HG03460 (cell line): ENCODE results near the gene CELSR3.

Source experiments
- ATAC-seq: cut with Tn5 transposase; IDR thresholded peaks from one replicate; pipeline ENCODE4 v1.9.1; 2021; ENCODE audit not compliant: unreplicated experiment

CELSR3 gene

GRCh38 chr3:48688032-48688736, 25.5 kb upstream of the CELSR3 start:
- ATAC-seq, result no peak

- no peak for ATAC-seq
These were observed 24.6 kb upstream of the CELSR3 start for GRCh38 chr3:48687220-48687678.

GRCh38 chr3:48686538-48687219, 24.0 kb upstream of the CELSR3 start:
- ATAC-seq, result no peak

- peak; percentile 67 for ATAC-seq
These were observed 23.2 kb upstream of the CELSR3 start, which contains the start of gene NCKIPSD for GRCh38 chr3:48685603-48686511. Gene NCKIPSD, minus strand, starts transcription at chr3:48685915. Its CDS starts 108 bp downstream, at chr3:48685807.

- ATAC-seq, result no peak
These were observed 22.6 kb upstream of the CELSR3 start for GRCh38 chr3:48685293-48685602.

GRCh38 chr3:48684480-48685143, 21.9 kb upstream of the CELSR3 start:
- no peak for ATAC-seq

GRCh38 chr3:48684054-48684349, 21.3 kb upstream of the CELSR3 start:
- ATAC-seq, result no peak

GRCh38 chr3:48682786-48683185, 20.1 kb upstream of the CELSR3 start:
- no peak for ATAC-seq

- no peak for ATAC-seq
These were observed 19.4 kb upstream of the CELSR3 start for GRCh38 chr3:48681974-48682610.

- ATAC-seq, result no peak
These were observed 18.8 kb upstream of the CELSR3 start for GRCh38 chr3:48681541-48681880.

- no peak for ATAC-seq
These were observed 18.3 kb upstream of the CELSR3 start for GRCh38 chr3:48680811-48681540.

GRCh38 chr3:48679411-48680391, 17.0 kb upstream of the CELSR3 start:
- no peak for ATAC-seq

GRCh38 chr3:48678566-48679380, 16.1 kb upstream of the CELSR3 start:
- ATAC-seq, result no peak

- no peak for ATAC-seq
These were observed 15.4 kb upstream of the CELSR3 start for GRCh38 chr3:48678056-48678455.

GRCh38 chr3:48674505-48674904, 11.8 kb upstream of the CELSR3 start:
- no peak for ATAC-seq

- no peak for ATAC-seq
These were observed 9.8 kb upstream of the CELSR3 start for GRCh38 chr3:48672522-48672921.

- no peak for ATAC-seq
These were observed 2.2 kb upstream of the CELSR3 start for GRCh38 chr3:48664929-48665328.

- no peak for ATAC-seq
These were observed 1.6 kb upstream of the CELSR3 start for GRCh38 chr3:48664313-48664644.
